Glutamatergic neuron (in vitro differentiated cells): ENCODE results near the gene LRP2BP. TPM values are rescaled to one million over a fixed set of nuclear protein-coding genes. Genes with fewer than 3 reads are reported as not detected.
A peak's percentile ranks its signal among the peaks of the same experiment; 100 is the strongest.

ENCODE experiments used
- DNase-seq: peaks from one replicate; pipeline ENCODE4 v3.0.0; 2022
- H3K27ac Mint-ChIP-seq: one replicate; pipeline ENCODE4 v1.8.0; 2020; ENCODE audit warnings: mild to moderate bottlenecking, mixed read lengths, inconsistent platforms; ENCODE audit not compliant: unreplicated experiment
- H3K27me3 Mint-ChIP-seq: one replicate; pipeline ENCODE4 v1.8.0; 2020; ENCODE audit warnings: mild to moderate bottlenecking, moderate library complexity, mixed read lengths, inconsistent platforms; ENCODE audit not compliant: unreplicated experiment
- H3K36me3 Mint-ChIP-seq: one replicate; pipeline ENCODE4 v1.8.0; 2020; ENCODE audit warnings: mild to moderate bottlenecking, mixed read lengths, inconsistent platforms; ENCODE audit not compliant: unreplicated experiment
- H3K4me1 Mint-ChIP-seq: one replicate; pipeline ENCODE4 v1.8.0; 2020; ENCODE audit warnings: mild to moderate bottlenecking, low read depth, mixed read lengths, inconsistent platforms; ENCODE audit not compliant: unreplicated experiment
- H3K4me3 Mint-ChIP-seq: one replicate; pipeline ENCODE4 v1.8.0; 2020; ENCODE audit warnings: mild to moderate bottlenecking, mixed read lengths, inconsistent platforms; ENCODE audit not compliant: unreplicated experiment
- H3K9me3 Mint-ChIP-seq: one replicate; pipeline ENCODE4 v1.8.0; 2020; ENCODE audit warnings: mild to moderate bottlenecking, moderate library complexity, mixed read lengths, inconsistent platforms; ENCODE audit not compliant: unreplicated experiment
- total RNA-seq: library from RNA; stranded (reverse); fragmentation: NEBNext Ultra II Directional; extraction: Animal tissue kit (Norgen Biotek cat#: 25700); gene quantifications from one replicate; pipeline ENCODE4 v1.2.1, GENCODE V29; 2021; ENCODE audit not compliant: unreplicated experiment
- TF ChIP-seq, protein P1 (sequence below): fragments of 200-600 bp; sonication (generic); IDR thresholded peaks from one replicate; pipeline ENCODE4 v1.5.0; 2021; ENCODE audit not compliant: partially characterized antibody, unreplicated experiment

The LRP2BP gene
- total RNA-seq, 1 donor from 2014 or later: 1.1 TPM

DNA sequence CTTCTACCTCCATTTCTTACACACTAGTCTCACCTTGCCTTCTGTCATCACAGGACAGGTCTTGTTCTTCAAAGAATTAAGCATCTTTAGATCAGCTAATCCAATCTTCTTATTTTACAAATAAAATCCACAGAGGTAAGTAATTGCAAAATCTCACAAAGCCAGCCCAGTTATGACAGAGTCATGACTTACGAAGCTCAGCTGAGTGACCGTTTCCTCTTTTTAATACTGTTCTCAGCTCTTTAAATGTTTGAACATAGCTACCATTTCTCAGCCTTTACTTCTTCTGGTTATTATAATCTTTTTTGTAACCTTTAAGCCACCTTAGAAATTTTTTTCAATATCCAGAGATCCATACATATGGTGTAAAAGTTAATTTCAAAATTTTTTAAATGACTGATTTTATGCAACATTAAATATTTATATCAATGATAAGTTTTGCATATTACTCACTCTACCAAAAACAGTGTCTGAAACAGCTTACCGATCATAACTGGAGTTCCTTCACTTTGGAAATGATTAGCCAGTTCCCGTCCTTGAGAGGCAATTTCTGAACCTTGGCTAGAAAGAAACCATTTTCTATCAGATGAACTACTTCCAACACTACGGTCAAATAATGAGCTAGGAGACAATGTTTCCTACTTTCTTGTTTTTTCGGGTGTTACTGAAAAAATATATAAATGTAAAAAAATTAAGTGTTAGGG, 9.7 kb upstream of the LRP2BP start:
- Mint-ChIP-seq H3K27ac (peak overlapping the region; percentile 5), H3K4me3 (no peak overlapping the region), H3K4me1 (peaks cover 8% of the 10 kb centered on the region), H3K36me3 (peaks cover 4% of the 10 kb centered on the region), H3K27me3 (no peaks in the 10 kb centered on the region), H3K9me3 (peaks cover 2% of the 10 kb centered on the region)
- TF ChIP-seq, protein P1, sequence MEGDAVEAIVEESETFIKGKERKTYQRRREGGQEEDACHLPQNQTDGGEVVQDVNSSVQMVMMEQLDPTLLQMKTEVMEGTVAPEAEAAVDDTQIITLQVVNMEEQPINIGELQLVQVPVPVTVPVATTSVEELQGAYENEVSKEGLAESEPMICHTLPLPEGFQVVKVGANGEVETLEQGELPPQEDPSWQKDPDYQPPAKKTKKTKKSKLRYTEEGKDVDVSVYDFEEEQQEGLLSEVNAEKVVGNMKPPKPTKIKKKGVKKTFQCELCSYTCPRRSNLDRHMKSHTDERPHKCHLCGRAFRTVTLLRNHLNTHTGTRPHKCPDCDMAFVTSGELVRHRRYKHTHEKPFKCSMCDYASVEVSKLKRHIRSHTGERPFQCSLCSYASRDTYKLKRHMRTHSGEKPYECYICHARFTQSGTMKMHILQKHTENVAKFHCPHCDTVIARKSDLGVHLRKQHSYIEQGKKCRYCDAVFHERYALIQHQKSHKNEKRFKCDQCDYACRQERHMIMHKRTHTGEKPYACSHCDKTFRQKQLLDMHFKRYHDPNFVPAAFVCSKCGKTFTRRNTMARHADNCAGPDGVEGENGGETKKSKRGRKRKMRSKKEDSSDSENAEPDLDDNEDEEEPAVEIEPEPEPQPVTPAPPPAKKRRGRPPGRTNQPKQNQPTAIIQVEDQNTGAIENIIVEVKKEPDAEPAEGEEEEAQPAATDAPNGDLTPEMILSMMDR: no peak
- no peak for DNase-seq

DNA sequence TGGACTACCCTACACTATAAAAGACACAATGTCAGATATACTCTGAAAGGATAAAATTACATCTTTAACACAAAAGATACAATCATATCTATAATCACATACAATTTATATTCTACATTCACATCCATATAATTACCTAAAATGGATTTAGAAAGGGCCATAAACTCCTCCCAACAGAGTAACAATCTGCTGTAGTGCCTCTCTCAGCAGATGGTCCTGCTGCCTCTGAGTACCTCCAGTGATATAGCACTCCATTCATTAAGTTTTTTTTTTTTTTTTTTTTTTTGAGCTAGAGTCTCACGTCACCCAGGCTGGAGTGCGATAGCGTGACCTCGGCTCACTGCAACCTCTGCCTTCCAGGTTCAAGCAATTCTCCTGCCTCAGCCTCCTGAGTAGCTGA, 8.3 kb upstream of the LRP2BP start:
- TF ChIP-seq, protein P1: no peak
- Mint-ChIP-seq H3K27me3 (no peaks in the 10 kb centered on the region), H3K4me1 (peaks cover 8% of the 10 kb centered on the region), H3K4me3 (peak overlapping the region; percentile 69), H3K27ac (peak overlapping the region; percentile 93), H3K36me3 (no peaks in the 10 kb centered on the region), H3K9me3 (peaks cover 2% of the 10 kb centered on the region)
- no peak for DNase-seq

DNA sequence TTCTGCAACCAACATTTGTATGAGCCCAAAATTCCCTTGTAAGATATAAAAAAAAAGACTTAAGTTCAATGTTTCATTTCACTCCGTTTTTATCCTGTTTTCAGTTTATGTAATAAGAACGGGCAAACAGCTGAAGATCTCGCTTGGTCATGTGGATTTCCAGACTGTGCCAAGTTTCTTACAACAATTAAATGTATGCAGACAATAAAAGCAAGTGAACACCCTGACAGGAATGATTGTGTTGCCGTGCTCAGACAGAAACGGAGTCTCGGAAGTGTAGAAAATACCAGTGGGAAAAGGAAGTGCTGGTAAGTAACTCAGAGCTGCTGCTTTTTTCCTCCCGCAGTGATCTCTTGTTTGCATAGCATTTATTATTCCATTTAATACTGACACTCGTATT, 3.7 kb upstream of the LRP2BP start:
- H3K4me1 Mint-ChIP-seq: peaks cover 14% of the 10 kb centered on the region
- H3K9me3 Mint-ChIP-seq: peaks cover 9% of the 10 kb centered on the region
- no peak overlapping the region for H3K27ac Mint-ChIP-seq
- no peaks in the 10 kb centered on the region for H3K36me3 Mint-ChIP-seq
- DNase-seq: no peak
- no peak overlapping the region for H3K4me3 Mint-ChIP-seq
- peaks cover 7% of the 10 kb centered on the region for H3K27me3 Mint-ChIP-seq
- TF ChIP-seq, protein P1: no peak

DNA sequence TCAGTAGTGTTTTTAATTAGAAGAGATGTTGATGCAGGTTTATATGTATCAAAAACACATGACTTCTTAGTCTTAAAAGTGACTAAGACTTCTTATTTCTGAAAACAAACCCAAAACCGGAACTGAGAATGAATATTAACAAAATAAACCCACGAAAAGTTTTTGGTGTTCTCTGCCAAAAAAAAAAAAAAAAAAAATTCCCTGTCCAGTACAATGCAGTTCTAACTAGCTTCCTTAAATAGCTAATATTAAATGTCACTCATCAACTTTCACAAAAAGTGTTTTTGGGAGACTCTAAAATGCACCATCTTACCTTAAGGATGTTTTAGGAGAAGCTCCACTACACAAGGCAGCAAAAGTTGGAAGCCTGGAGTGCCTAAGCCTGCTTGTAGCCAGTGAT, 2.9 kb upstream of the LRP2BP start:
- TF ChIP-seq, protein P1: no peak
- Mint-ChIP-seq H3K4me1 (peaks cover 13% of the 10 kb centered on the region), H3K27ac (no peak overlapping the region), H3K36me3 (no peaks in the 10 kb centered on the region), H3K9me3 (peaks cover 7% of the 10 kb centered on the region), H3K4me3 (no peak overlapping the region), H3K27me3 (peaks cover 9% of the 10 kb centered on the region)
- DNase-seq: no peak

DNA sequence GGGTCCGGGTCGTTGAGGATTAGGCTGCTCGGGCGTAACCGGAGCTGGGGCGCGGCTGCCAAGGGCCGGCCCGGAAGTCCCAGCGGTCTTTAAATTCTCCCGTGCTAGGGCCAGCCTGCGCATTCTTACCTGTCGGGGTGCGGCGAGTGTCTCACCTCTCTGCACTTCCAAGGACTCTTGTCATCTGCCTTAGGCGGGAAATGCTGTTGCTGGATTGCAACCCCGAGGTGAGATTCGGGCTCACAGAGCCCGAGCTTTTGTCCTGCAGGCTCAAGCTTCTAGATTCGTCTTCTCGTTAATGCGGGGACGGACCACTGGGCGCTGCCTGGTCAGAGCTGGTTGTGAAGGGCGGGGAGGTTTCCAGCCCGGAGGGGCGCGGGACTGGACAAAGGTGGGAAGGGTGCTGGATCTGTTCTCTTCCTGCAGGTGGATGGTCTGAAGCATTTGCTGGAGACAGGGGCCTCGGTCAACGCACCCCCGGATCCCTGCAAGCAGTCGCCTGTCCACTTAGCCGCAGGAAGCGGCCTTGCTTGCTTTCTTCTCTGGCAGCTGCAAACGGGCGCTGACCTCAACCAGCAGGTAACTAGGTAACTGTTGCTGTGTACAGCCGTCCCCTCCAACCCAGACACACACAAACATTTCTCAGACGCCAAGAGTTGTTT, 1.1 kb upstream of the LRP2BP start, which contains the start of gene ANKRD37:
TSS of gene ANKRD37 (plus strand) at position 118 of the 662 bp plus-strand sequence. CDS start at position 201, 83 bp downstream.
- peak; percentile 45 for DNase-seq
- peak within 1 kb of the TSS; percentile 85 for H3K27ac Mint-ChIP-seq
- H3K9me3 Mint-ChIP-seq: peaks cover 7% of the 10 kb centered on the region
- TF ChIP-seq, protein P1: no peak
- H3K4me1 Mint-ChIP-seq: peaks cover 8% of the 10 kb centered on the region
- H3K36me3 Mint-ChIP-seq: no peaks in the 10 kb centered on the region
- peaks cover 9% of the 10 kb centered on the region for H3K27me3 Mint-ChIP-seq
- peak within 1 kb of the TSS; percentile 88 for H3K4me3 Mint-ChIP-seq
